Glutamatergic neuron (in vitro differentiated cells): ENCODE results near the gene SLC30A2. TPM values are rescaled to one million over a fixed set of nuclear protein-coding genes. Genes with fewer than 3 reads are reported as not detected.
A peak's percentile ranks its signal among the peaks of the same experiment; 100 is the strongest.
"Not testable (repeated sequence)": the region's sequence is repeated elsewhere in the genome, so short reads cannot be mapped to it uniquely, and the experiment has no call there.

Source experiments
- DNase-seq: peaks from one replicate; pipeline ENCODE4 v3.0.0; 2022
- H3K27ac Mint-ChIP-seq: one replicate; pipeline ENCODE4 v1.8.0; 2020; ENCODE audit warnings: mild to moderate bottlenecking, mixed read lengths, inconsistent platforms; ENCODE audit not compliant: unreplicated experiment
- H3K27me3 Mint-ChIP-seq: one replicate; pipeline ENCODE4 v1.8.0; 2020; ENCODE audit warnings: mild to moderate bottlenecking, moderate library complexity, mixed read lengths, inconsistent platforms; ENCODE audit not compliant: unreplicated experiment
- H3K36me3 Mint-ChIP-seq: one replicate; pipeline ENCODE4 v1.8.0; 2020; ENCODE audit warnings: mild to moderate bottlenecking, mixed read lengths, inconsistent platforms; ENCODE audit not compliant: unreplicated experiment
- H3K4me1 Mint-ChIP-seq: one replicate; pipeline ENCODE4 v1.8.0; 2020; ENCODE audit warnings: mild to moderate bottlenecking, low read depth, mixed read lengths, inconsistent platforms; ENCODE audit not compliant: unreplicated experiment
- H3K4me3 Mint-ChIP-seq: one replicate; pipeline ENCODE4 v1.8.0; 2020; ENCODE audit warnings: mild to moderate bottlenecking, mixed read lengths, inconsistent platforms; ENCODE audit not compliant: unreplicated experiment
- H3K9me3 Mint-ChIP-seq: one replicate; pipeline ENCODE4 v1.8.0; 2020; ENCODE audit warnings: mild to moderate bottlenecking, moderate library complexity, mixed read lengths, inconsistent platforms; ENCODE audit not compliant: unreplicated experiment
- long read RNA-seq: library from polyadenylated mRNA; unstranded; transcript quantifications from one replicate; pipeline ENCODE4 v2.0.0, GENCODE V29; 2020; ENCODE audit not compliant: unreplicated experiment
- total RNA-seq: library from RNA; stranded (reverse); fragmentation: NEBNext Ultra II Directional; extraction: Animal tissue kit (Norgen Biotek cat#: 25700); gene quantifications from one replicate; pipeline ENCODE4 v1.2.1, GENCODE V29; 2021; ENCODE audit not compliant: unreplicated experiment
- TF ChIP-seq, protein P1 (sequence below): fragments of 200-600 bp; sonication (generic); IDR thresholded peaks from one replicate; pipeline ENCODE4 v1.5.0; 2021; ENCODE audit not compliant: partially characterized antibody, unreplicated experiment

SLC30A2 gene, protein sequence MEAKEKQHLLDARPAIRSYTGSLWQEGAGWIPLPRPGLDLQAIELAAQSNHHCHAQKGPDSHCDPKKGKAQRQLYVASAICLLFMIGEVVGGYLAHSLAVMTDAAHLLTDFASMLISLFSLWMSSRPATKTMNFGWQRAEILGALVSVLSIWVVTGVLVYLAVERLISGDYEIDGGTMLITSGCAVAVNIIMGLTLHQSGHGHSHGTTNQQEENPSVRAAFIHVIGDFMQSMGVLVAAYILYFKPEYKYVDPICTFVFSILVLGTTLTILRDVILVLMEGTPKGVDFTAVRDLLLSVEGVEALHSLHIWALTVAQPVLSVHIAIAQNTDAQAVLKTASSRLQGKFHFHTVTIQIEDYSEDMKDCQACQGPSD
- not detected for total RNA-seq
- long read RNA-seq, result 0 reads

DNA sequence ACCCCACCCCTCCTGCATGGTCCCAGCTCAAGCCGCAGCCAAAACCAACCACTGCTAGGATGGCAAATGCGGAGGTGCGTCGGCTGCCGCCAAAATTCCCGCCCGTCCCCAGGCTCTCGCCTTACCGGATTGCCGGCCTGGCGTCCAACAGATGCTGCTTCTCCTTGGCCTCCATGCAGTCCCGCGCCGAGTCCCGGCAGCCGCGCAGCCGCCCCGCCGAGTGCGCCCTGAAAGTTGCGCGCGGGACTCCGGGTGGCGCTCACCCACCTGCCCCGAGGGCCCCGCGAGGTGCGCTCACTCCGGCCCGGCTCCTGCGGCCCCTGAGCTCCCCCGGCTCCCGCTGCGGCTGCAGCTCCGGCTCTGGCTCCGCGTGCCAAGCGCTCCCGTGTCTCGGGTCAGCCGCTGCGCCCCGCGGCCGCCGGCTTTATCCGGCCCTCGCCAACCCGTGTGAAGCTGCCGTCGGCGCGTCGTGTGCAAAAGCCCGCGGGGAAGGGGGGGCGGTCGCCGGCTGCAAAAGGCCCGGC is at the start of gene SLC30A2:
Gene SLC30A2 (minus strand): TSS at position 397 of the 524 bp plus-strand sequence. CDS start 222 bp downstream, at position 175.
- H3K4me3 Mint-ChIP-seq, result peak within 1 kb of the TSS; percentile 60
- DNase-seq, result peak; percentile 46
- peaks cover 5% of the 10 kb centered on the region for H3K4me1 Mint-ChIP-seq
- H3K36me3 Mint-ChIP-seq, result no peaks in the 10 kb centered on the region
- H3K27ac Mint-ChIP-seq, result no peak within 1 kb of the TSS
- H3K27me3 Mint-ChIP-seq, result peaks cover 17% of the 10 kb centered on the region
- H3K9me3 Mint-ChIP-seq, result no peaks in the 10 kb centered on the region
- TF ChIP-seq, protein P1, sequence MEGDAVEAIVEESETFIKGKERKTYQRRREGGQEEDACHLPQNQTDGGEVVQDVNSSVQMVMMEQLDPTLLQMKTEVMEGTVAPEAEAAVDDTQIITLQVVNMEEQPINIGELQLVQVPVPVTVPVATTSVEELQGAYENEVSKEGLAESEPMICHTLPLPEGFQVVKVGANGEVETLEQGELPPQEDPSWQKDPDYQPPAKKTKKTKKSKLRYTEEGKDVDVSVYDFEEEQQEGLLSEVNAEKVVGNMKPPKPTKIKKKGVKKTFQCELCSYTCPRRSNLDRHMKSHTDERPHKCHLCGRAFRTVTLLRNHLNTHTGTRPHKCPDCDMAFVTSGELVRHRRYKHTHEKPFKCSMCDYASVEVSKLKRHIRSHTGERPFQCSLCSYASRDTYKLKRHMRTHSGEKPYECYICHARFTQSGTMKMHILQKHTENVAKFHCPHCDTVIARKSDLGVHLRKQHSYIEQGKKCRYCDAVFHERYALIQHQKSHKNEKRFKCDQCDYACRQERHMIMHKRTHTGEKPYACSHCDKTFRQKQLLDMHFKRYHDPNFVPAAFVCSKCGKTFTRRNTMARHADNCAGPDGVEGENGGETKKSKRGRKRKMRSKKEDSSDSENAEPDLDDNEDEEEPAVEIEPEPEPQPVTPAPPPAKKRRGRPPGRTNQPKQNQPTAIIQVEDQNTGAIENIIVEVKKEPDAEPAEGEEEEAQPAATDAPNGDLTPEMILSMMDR, result no peak

DNA sequence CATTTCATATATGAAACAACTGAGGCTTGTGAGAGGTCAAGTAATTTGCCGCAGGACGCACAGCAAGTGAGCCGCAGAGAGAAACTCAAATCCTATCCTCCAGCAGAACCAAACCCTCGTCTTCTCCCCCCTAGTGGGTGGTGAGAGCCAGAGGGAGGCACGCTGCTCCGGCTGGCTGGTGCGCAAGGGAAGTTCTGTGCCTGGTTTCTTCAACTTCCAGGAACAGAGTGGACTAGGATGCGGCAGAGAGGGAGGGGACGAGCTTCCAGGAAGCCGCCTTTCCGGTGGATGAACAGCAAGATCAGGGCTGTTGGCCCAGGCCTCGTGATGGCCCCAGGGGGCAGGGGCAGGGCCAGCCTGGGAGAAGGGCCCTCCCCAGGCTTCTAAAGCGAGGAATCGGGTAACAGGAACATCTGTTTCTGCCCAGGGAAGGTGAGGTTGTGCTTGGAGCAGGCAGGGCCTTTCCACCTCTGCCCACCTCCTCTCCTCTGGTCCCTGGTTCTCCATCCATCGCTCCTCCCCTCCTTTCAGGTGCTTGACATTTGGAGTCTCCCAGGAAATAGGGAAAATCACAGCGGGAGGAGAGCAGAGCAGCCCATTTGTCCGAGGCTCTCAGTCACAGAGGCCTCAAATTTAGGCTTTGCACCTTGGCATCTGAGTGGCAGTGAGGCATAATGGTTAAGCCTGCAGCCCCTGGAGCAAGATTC is 48.9 kb upstream of the SLC30A2 start:
- TF ChIP-seq, protein P1, result no peak
- H3K36me3 Mint-ChIP-seq, result peaks cover 3% of the 10 kb centered on the region
- H3K9me3 Mint-ChIP-seq, result peaks cover 3% of the 10 kb centered on the region
- peaks cover 3% of the 10 kb centered on the region for H3K27me3 Mint-ChIP-seq
- no peak overlapping the region for H3K27ac Mint-ChIP-seq
- H3K4me3 Mint-ChIP-seq, result no peak overlapping the region
- peak; percentile 24 for DNase-seq
- peaks cover 6% of the 10 kb centered on the region for H3K4me1 Mint-ChIP-seq

DNA sequence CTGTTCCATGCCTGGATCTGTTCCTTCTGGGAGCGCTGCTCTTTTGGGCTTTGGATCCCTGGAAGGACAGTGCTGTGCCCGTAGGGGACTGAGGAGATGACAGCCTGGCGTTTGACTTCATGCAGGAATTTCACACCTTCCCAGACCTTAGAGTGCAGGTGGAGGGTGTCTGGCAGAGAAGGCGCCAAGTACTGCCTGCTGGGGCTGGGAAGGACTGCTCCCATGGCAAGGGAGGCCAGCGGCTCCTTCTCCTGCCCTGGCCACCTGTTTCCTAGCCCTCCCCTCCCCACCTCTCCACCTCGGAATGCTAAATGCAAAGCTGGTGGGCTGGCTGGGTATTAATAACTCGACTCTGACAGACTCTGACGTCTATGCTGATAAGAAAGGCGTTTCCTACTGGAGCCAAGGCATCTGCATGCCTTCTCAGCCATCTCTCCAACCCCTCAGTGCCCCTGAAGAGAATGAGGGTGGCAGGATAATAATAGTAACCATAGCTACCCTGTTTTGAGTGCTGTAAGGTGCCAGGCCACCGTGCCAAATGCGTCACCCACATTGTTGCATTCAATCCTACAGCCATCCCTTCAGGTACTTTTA is 48.3 kb upstream of the SLC30A2 start:
- Mint-ChIP-seq H3K9me3 (peaks cover 3% of the 10 kb centered on the region), H3K27me3 (peaks cover 5% of the 10 kb centered on the region), H3K27ac (no peak overlapping the region), H3K4me1 (peaks cover 6% of the 10 kb centered on the region), H3K36me3 (peaks cover 3% of the 10 kb centered on the region), H3K4me3 (no peak overlapping the region)
- TF ChIP-seq, protein P1, result no peak
- DNase-seq, result no peak

DNA sequence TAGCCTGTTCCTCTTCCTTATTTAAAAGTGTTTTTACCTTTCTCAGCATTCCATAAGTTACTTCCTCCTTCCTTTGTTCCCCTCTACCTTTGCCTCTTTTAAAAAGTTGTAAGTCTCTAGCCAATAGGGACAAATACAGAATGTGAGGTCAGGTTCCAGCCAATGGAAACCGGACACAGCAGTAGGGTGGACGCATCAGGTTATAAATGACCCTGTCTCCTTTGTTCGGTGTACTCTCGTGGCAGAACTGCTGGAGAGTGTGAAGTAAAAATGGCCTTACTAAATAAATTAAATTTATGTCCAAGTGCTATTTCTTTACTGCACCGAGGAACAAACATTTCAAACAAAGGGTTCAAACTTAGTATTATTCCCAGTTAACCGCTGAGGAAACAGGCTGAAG is 47.7 kb upstream of the SLC30A2 start:
- H3K27me3 Mint-ChIP-seq, H3K4me1 Mint-ChIP-seq, H3K36me3 Mint-ChIP-seq, DNase-seq, H3K27ac Mint-ChIP-seq, H3K9me3 Mint-ChIP-seq, H3K4me3 Mint-ChIP-seq: not testable (repeated sequence)

DNA sequence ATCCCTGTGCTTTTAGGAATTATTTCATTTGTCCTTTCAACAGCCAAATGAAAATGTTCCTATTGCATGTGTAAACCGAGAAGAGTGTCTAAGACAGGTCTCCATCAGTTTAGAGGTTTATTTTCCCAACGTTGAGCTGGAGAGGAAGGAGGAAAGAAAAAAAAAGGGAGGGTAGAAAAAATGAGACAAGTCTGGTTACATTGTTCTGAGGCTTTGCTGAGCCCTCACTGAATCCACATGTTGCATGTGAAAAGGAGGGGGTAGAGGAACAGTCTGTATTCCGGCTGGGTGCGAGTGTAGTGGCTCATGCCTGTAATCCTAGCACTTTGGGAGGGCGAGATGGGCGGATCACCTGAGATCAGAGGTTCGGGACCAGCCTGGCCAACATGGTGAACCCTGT is 46.5 kb upstream of the SLC30A2 start:
- Mint-ChIP-seq H3K4me1 (peaks cover 6% of the 10 kb centered on the region), H3K4me3 (no peak overlapping the region), H3K27ac (no peak overlapping the region), H3K36me3 (peaks cover 3% of the 10 kb centered on the region), H3K27me3 (peaks cover 5% of the 10 kb centered on the region), H3K9me3 (peaks cover 3% of the 10 kb centered on the region)
- DNase-seq, result no peak
- TF ChIP-seq, protein P1, result no peak
